Measurements from ENCODE around the gene CHD3.
A peak's percentile ranks its signal among the peaks of the same experiment; 100 is the strongest.
"Not testable (repeated sequence)": the region's sequence is repeated elsewhere in the genome, so short reads cannot be mapped to it uniquely, and the experiment has no call there.

The CHD3 gene

GRCh38 chr17:7850701-7851437 lies 37.7 kb upstream of the CHD3 start:
- no peak for DNase-seq

- DNase-seq = peak; percentile 55
Observed at GRCh38 chr17:7851438-7852261, 36.9 kb upstream of the CHD3 start.

- DNase-seq = no peak
Observed at GRCh38 chr17:7852262-7852670, 36.3 kb upstream of the CHD3 start.

GRCh38 chr17:7852919-7853690 lies 35.5 kb upstream of the CHD3 start:
- no peak for DNase-seq

- DNase-seq = no peak
Observed at GRCh38 chr17:7853691-7854038, 34.9 kb upstream of the CHD3 start.

- DNase-seq = no peak
Observed at GRCh38 chr17:7854078-7854777, 34.4 kb upstream of the CHD3 start.

- no peak for DNase-seq
Observed at GRCh38 chr17:7854851-7855659, 33.5 kb upstream of the CHD3 start, which contains the start of gene TMEM88. Gene TMEM88, plus strand, starts transcription at chr17:7855066. Its CDS starts 9 bp downstream, at chr17:7855075.

GRCh38 chr17:7855660-7856010 lies 33.0 kb upstream of the CHD3 start:
- DNase-seq = no peak

GRCh38 chr17:7856011-7856810 lies 32.4 kb upstream of the CHD3 start:
- DNase-seq = no peak

- DNase-seq = peak; percentile 95
Observed at GRCh38 chr17:7856811-7857712, 31.5 kb upstream of the CHD3 start, which contains the start of gene NAA38. Gene NAA38, minus strand, starts transcription at chr17:7857559. Its CDS starts 96 bp downstream, at chr17:7857463.

- DNase-seq = peak; percentile 82
Observed at GRCh38 chr17:7857713-7858521, 30.7 kb upstream of the CHD3 start, which contains the start of gene CYB5D1. Gene CYB5D1, plus strand, starts transcription at chr17:7858003. Its CDS starts 132 bp downstream, at chr17:7858135.

- DNase-seq = no peak
Observed at GRCh38 chr17:7858522-7858810, 30.1 kb upstream of the CHD3 start.

- no peak for DNase-seq
Observed at GRCh38 chr17:7859028-7859427, 29.6 kb upstream of the CHD3 start.

GRCh38 chr17:7862692-7863437 lies 25.7 kb upstream of the CHD3 start:
- DNase-seq = no peak

- not testable (repeated sequence) for DNase-seq
Observed at GRCh38 chr17:7864384-7864783, 24.2 kb upstream of the CHD3 start.

- no peak for DNase-seq
Observed at GRCh38 chr17:7864995-7865650, 23.5 kb upstream of the CHD3 start.

GRCh38 chr17:7867881-7868329 lies 20.7 kb upstream of the CHD3 start:
- no peak for DNase-seq

- DNase-seq = no peak
Observed at GRCh38 chr17:7873051-7873450, 15.5 kb upstream of the CHD3 start.
